K562 (cell line): ENCODE results near the gene UBE2V1. TPM values are rescaled to one million over a fixed set of nuclear protein-coding genes. Genes with fewer than 3 reads are reported as not detected.

Source experiments
- CBX1 ChIP-seq: sonication (generic); IDR thresholded peaks from 2 replicates; pipeline ENCODE4 v1.6.1; 2016; ENCODE audit warnings: antibody characterized with exemption, low read depth, mild to moderate bottlenecking
- CHCHD3 ChIP-seq: fragments of 250-450 bp; sonication (Bioruptor Pico); IDR thresholded peaks from 2 replicates; pipeline ENCODE4 v2.1.2; 2022; ENCODE audit warnings: mild to moderate bottlenecking
- COPS2 ChIP-seq: fragments of 450-650 bp; conservative IDR thresholded peaks from 2 replicates; pipeline ENCODE4 v1.6.1; 2016; ENCODE audit warnings: mild to moderate bottlenecking, moderate library complexity
- CXXC5 ChIP-seq: fragments of 250-450 bp; sonication (Bioruptor Pico); IDR thresholded peaks from 2 replicates; pipeline ENCODE4 v1.8.0; 2022; ENCODE audit warnings: inconsistent platforms, mild to moderate bottlenecking, moderate library complexity
- DPF2 ChIP-seq: fragments of 450-650 bp; IDR thresholded peaks from 2 replicates; pipeline ENCODE4 v1.6.1; 2016
- EHMT2 ChIP-seq: fragments of 450-650 bp; IDR thresholded peaks from 2 replicates; pipeline ENCODE4 v1.6.1; 2018; ENCODE audit warnings: antibody characterized with exemption
- HDAC1 ChIP-seq, 2 experiments: fragments of 450-650 bp; IDR thresholded peaks; 2 replicates each; pipeline ENCODE4 v1.6.1; 2016 to 2017; ENCODE audit warnings: inconsistent platforms in 1 of 2, mild to moderate bottlenecking in 1 of 2, moderate library complexity in 1 of 2
- HNRNPK ChIP-seq: fragments of 200-400 bp; formaldehyde crosslinking; IDR thresholded peaks from one replicate; pipeline ENCODE4 v1.6.1; 2018; ENCODE audit warnings: mild to moderate bottlenecking, low read depth, low read length; ENCODE audit not compliant: poor library complexity, severe bottlenecking
- IFI16 ChIP-seq: fragments of 250-450 bp; sonication (Bioruptor Pico); IDR thresholded peaks from 2 replicates; pipeline ENCODE4 v2.1.2; 2022; ENCODE audit warnings: mild to moderate bottlenecking, inconsistent platforms
- JUND ChIP-seq, 2 experiments: IDR thresholded peaks; 2 replicates in 1 of 2; 3 replicates in 1 of 2; pipeline ENCODE4 v1.6.1; 2011; ENCODE audit warnings: borderline replicate concordance in 2 of 2, low read depth in 2 of 2, low read length in 2 of 2, improper control_type of control experiment in 1 of 2, missing biosample characterization in 1 of 2, missing genetic modification characterization in 1 of 2, missing genetic modification reagents in 1 of 2
- MTA3 ChIP-seq: fragments of 450-650 bp; formaldehyde crosslinking; IDR thresholded peaks from 2 replicates; pipeline ENCODE4 v1.6.1; 2017; ENCODE audit warnings: mild to moderate bottlenecking, borderline replicate concordance
- NCOA4 ChIP-seq: fragments of 450-650 bp; IDR thresholded peaks from 2 replicates; pipeline ENCODE4 v1.6.1; 2018; ENCODE audit warnings: mild to moderate bottlenecking; ENCODE audit not compliant: partially characterized antibody
- NKRF ChIP-seq: fragments of 450-650 bp; IDR thresholded peaks from 2 replicates; pipeline ENCODE4 v1.6.1; 2016; ENCODE audit warnings: borderline replicate concordance
- POLR2G ChIP-seq: fragments of 200-400 bp; formaldehyde crosslinking; IDR thresholded peaks from 2 replicates; pipeline ENCODE4 v1.6.1; 2017; ENCODE audit warnings: low read depth, mild to moderate bottlenecking, antibody characterized with exemption, low read length, moderate library complexity
- SRSF7 ChIP-seq: fragments of 200-400 bp; formaldehyde crosslinking; optimal IDR thresholded peaks from 2 replicates; pipeline ENCODE3; 2017; ENCODE audit warnings: mild to moderate bottlenecking, low read depth, low read length
- TAL1 ChIP-seq: fragments of 450-650 bp; IDR thresholded peaks from 2 replicates; pipeline ENCODE4 v1.6.1; 2016; ENCODE audit warnings: mild to moderate bottlenecking
- TCF7 ChIP-seq: sonication (generic); IDR thresholded peaks from 2 replicates; pipeline ENCODE4 v1.6.1; 2016; ENCODE audit warnings: antibody characterized with exemption, borderline replicate concordance
- ZBTB11 ChIP-seq, 3 experiments: fragments of 200-800 bp in 1 of 3; fragments of 250-450 bp in 1 of 3; fragments of 450-650 bp in 1 of 3; sonication (Bioruptor Pico) in 1 of 3; sonication (Bioruptor generic) in 1 of 3; formaldehyde crosslinking in 1 of 3; IDR thresholded peaks; 2 replicates each; pipeline versions ENCODE4 v1.6.1 to v1.8.0; 2016 to 2022; ENCODE audit warnings: mild to moderate bottlenecking in 2 of 3, missing genetic modification characterization in 2 of 3, missing compliant biosample characterization in 1 of 3, moderate library complexity in 1 of 3
- ZNF124 ChIP-seq: sonication (generic); formaldehyde crosslinking; IDR thresholded peaks from 2 replicates; pipeline ENCODE4 v1.8.1; 2022; ENCODE audit warnings: missing genetic modification reagents
- ZNF3 ChIP-seq: fragments of 250-450 bp; sonication (Bioruptor Pico); IDR thresholded peaks from 2 replicates; pipeline ENCODE4 v1.5.0; 2021; ENCODE audit warnings: mild to moderate bottlenecking, moderate library complexity
- ZNF717 ChIP-seq: fragments of 250-450 bp; sonication (Bioruptor Pico); IDR thresholded peaks from 2 replicates; pipeline ENCODE4 v1.5.0; 2021
- polyA plus RNA-seq, 8 experiments: library from polyadenylated mRNA; depleted of rRNA in 4 of 8; stranded (reverse) in 5 of 8; unstranded in 3 of 8; fragments of >200 nt; fragmentation: Nextera tagmentation in 2 of 8; fragmentation: Illumina TruSeq in 1 of 8; extraction: Ambion mirVana in 2 of 8; extraction: Trizol in 1 of 8; gene quantifications; 2 replicates each; pipeline versions ENCODE4 v1.2.1 to v1.2.3, GENCODE V29; 2011 to 2014; ENCODE audit warnings: inconsistent platforms in 1 of 8, missing spikeins in 1 of 8
- total RNA-seq, 7 experiments: library from RNA; depleted of rRNA in 6 of 7; stranded (reverse); fragments of >200 nt in 6 of 7; fragmentation: Illumina TruSeq in 2 of 7; extraction: Trizol in 2 of 7; gene quantifications; 2 replicates each; pipeline versions ENCODE4 v1.2.1 to v1.2.3, GENCODE V29; 2011 to 2021; ENCODE audit warnings: low replicate concordance in 1 of 7
- TF ChIP-seq, protein P1 (sequence below), 3 experiments: fragments of 200-800 bp in 1 of 3; sonication (Bioruptor generic) in 1 of 3; sonication (generic) in 1 of 3; formaldehyde crosslinking in 1 of 3; IDR thresholded peaks; 2 replicates each; pipeline versions ENCODE4 v1.6.1 to v1.8.0; 2016 to 2022; ENCODE audit warnings: mild to moderate bottlenecking in 2 of 3, missing compliant biosample characterization in 2 of 3, missing genetic modification characterization in 2 of 3, missing genetic modification reagents in 1 of 3

The UBE2V1 gene
- total and polyA plus RNA-seq, 9 of the 15 experiments (the other 6 are each of a cell fraction or from before 2014, with no cell fraction given) = 93.0 to 357 (median 119) TPM

- TF ChIP-seq ZNF124 (CRISPR knock-in tag) (no peak), CXXC5 (CRISPR knock-in tag) (no peak), TAL1 (peak; percentile 50; the same call in 1 of the 2 replicates), ZNF3 (no peak), ZBTB11 (CRISPR knock-in tag; IDR thresholded peaks at IDR 0.05) (no peak), NKRF (no peak), JUND (IDR thresholded peaks at IDR 0.05; ENCODE audit: borderline replicate concordance, low read depth, low read length) (0 out of 2 replicates have a peak, but pooled peaks have one; percentile 8), JUND (tag; IDR thresholded peaks at IDR 0.05; ENCODE audit: borderline replicate concordance, low read depth, low read length) (no peak), DPF2 (peak; percentile 55; the same call in 1 of the 2 replicates), MTA3 (no peak), NCOA4 (no peak), HNRNPK (no peak), TCF7 (no peak), SRSF7 (no peak), IFI16 (CRISPR knock-in tag) (no peak), COPS2 (no peak), CBX1 (0 out of 2 replicates have a peak, but pooled peaks have one; percentile 39), POLR2G (no peak), CHCHD3 (CRISPR knock-in tag) (no peak), EHMT2 (no peak), HDAC1 (IDR thresholded peaks at IDR 0.05) (peak; percentile 19 to 83; a peak in 2 of 4 replicates), ZNF717 (no peak)
- TF ChIP-seq, protein P1, sequence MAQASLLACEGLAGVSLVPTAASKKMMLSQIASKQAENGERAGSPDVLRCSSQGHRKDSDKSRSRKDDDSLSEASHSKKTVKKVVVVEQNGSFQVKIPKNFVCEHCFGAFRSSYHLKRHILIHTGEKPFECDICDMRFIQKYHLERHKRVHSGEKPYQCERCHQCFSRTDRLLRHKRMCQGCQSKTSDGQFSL (CRISPR knock-in tag; IDR thresholded peaks at IDR 0.05) = no peak
- TF ChIP-seq, protein P1 (tag; IDR thresholded peaks at IDR 0.05) = no peak
These were observed 38.2 kb upstream of the UBE2V1 start (continued) for GRCh38 chr20:50151034-50151743.
